GM13976 (cell line): ENCODE results near the gene TBC1D17.

Source experiments
- DNase-seq: peaks from one replicate; pipeline ENCODE4 v3.0.0; 2012; ENCODE audit warnings: low spot score
- in situ Hi-C: fragments of 300-500 bp; cut with MboI; formaldehyde crosslinking; loops from one replicate; pipeline ENCODE4 v1.12.0; 2022; ENCODE audit warnings: low sequenced_read_pairs, mixed read lengths, inconsistent platforms; ENCODE audit not compliant: unreplicated experiment
- TF ChIP-seq, protein P1 (sequence below): IDR thresholded peaks from 2 replicates; pipeline ENCODE4 v1.5.1; 2012; ENCODE audit warnings: borderline replicate concordance, mild to moderate bottlenecking; ENCODE audit not compliant: insufficient read depth; ENCODE audit errors: extremely low read depth, missing control alignments, control extremely low read depth

Gene TBC1D17

GRCh38 chr19:49925486-49925885, 48.0 kb downstream of the TBC1D17 start:
- TF ChIP-seq, protein P1, sequence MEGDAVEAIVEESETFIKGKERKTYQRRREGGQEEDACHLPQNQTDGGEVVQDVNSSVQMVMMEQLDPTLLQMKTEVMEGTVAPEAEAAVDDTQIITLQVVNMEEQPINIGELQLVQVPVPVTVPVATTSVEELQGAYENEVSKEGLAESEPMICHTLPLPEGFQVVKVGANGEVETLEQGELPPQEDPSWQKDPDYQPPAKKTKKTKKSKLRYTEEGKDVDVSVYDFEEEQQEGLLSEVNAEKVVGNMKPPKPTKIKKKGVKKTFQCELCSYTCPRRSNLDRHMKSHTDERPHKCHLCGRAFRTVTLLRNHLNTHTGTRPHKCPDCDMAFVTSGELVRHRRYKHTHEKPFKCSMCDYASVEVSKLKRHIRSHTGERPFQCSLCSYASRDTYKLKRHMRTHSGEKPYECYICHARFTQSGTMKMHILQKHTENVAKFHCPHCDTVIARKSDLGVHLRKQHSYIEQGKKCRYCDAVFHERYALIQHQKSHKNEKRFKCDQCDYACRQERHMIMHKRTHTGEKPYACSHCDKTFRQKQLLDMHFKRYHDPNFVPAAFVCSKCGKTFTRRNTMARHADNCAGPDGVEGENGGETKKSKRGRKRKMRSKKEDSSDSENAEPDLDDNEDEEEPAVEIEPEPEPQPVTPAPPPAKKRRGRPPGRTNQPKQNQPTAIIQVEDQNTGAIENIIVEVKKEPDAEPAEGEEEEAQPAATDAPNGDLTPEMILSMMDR: no peak
- no peak for DNase-seq
- in situ Hi-C loops: loop anchor here (25.0 kb wide), 1 partner anchor 212 kb away; no protein-coding TSS in a partner anchor

DNA sequence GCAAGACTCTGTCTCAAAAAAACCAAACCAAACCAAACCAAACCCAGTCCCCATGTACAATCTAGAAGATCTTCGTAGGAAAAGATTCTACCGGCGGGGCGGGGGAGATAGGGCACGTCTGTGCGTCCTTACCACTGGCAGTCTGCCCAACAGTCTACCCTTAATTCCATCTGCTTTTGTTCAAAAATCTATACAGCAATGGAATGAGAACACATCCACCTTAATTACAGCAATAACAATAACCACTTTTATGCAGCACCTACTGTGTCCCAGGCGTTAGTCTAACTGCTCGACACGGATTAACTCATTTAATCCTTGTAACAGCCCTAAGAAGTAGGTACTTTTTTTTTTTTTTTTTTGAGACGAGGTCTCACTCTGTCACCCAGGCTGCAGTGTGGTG, 49.0 kb downstream of the TBC1D17 start:
- in situ Hi-C loops: loop anchor here (25.0 kb wide), 1 partner anchor 211 kb away; no protein-coding TSS in a partner anchor
- DNase-seq: no peak

GRCh38 chr19:49927526-49928264, 50.2 kb downstream of the TBC1D17 start:
- TF ChIP-seq, protein P1: no peak
- in situ Hi-C loops: loop anchor here (25.0 kb wide), 1 partner anchor 210 kb away; no protein-coding TSS in a partner anchor
- no peak for DNase-seq

More for the DNA sequence above, 49.0 kb downstream of the TBC1D17 start:
- TF ChIP-seq, protein P1: no peak

GRCh38 chr19:49929121-49929610, 51.7 kb downstream of the TBC1D17 start, which contains the start of the genes ATF5 and NUP62:
ATF5 (plus strand) TSS chr19:49929205; CDS start chr19:49930851, 1,646 bp downstream.
NUP62 (minus strand) TSS chr19:49929504; CDS start chr19:49909807, 19,697 bp downstream.
- TF ChIP-seq, protein P1: no peak
- peak; percentile 97 for DNase-seq
- in situ Hi-C loops: loop anchor here (25.0 kb wide), 1 partner anchor 208 kb away; no protein-coding TSS in a partner anchor

- peak; percentile 98 for DNase-seq
- in situ Hi-C loops: loop anchor here (25.0 kb wide), 1 partner anchor 207 kb away; no protein-coding TSS in a partner anchor
- TF ChIP-seq, protein P1: no peak
Measured at GRCh38 chr19:49929611-49930482, 52.3 kb downstream of the TBC1D17 start.

DNA sequence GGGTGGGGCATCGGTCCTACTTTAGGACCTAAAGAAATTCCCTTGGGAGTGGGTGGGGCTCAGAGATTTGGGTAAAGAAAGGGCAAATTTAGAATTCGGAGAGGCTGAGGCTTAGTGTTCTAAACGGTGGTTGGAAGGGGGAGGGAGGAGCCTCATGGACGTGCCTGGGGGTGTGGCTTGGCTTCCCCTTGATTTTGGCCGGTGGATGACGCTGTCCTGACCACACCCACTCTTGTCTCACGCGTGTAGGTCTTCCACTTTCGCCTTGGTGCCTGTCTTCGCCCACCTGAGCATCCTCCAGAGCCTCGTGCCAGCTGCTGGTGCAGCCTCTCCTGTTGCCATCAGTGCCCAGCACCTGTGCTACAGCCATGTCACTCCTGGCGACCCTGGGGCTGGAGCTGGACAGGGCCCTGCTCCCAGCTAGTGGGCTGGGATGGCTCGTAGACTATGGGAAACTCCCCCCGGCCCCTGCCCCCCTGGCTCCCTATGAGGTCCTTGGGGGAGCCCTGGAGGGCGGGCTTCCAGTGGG, 53.0 kb downstream of the TBC1D17 start:
- TF ChIP-seq, protein P1: no peak
- DNase-seq: no peak
- in situ Hi-C loops: loop anchor here (25.0 kb wide), 1 partner anchor 207 kb away; no protein-coding TSS in a partner anchor
